NB4 (cell line): ENCODE data around the gene RAB4B.
"Not testable (repeated sequence)": the region's sequence is repeated elsewhere in the genome, so short reads cannot be mapped to it uniquely, and the experiment has no call there.

Experiments
- MYC ChIP-seq: IDR thresholded peaks from 2 replicates; pipeline ENCODE4 v1.6.1; 2011; ENCODE audit warnings: low read depth, low read length
- POLR2A ChIP-seq: IDR thresholded peaks from 2 replicates; pipeline ENCODE4 v1.6.1; 2011; ENCODE audit warnings: mild to moderate bottlenecking; ENCODE audit not compliant: insufficient read length; ENCODE audit errors: extremely low read depth
- TF ChIP-seq, protein P1 (sequence below): IDR thresholded peaks from one replicate; pipeline ENCODE4 v1.5.1; 2012; ENCODE audit warnings: low read depth, low read length
- TF ChIP-seq, protein P2 (sequence below): IDR thresholded peaks from 2 replicates; pipeline ENCODE4 v1.6.1; 2011; ENCODE audit warnings: low read depth, low read length

DNA sequence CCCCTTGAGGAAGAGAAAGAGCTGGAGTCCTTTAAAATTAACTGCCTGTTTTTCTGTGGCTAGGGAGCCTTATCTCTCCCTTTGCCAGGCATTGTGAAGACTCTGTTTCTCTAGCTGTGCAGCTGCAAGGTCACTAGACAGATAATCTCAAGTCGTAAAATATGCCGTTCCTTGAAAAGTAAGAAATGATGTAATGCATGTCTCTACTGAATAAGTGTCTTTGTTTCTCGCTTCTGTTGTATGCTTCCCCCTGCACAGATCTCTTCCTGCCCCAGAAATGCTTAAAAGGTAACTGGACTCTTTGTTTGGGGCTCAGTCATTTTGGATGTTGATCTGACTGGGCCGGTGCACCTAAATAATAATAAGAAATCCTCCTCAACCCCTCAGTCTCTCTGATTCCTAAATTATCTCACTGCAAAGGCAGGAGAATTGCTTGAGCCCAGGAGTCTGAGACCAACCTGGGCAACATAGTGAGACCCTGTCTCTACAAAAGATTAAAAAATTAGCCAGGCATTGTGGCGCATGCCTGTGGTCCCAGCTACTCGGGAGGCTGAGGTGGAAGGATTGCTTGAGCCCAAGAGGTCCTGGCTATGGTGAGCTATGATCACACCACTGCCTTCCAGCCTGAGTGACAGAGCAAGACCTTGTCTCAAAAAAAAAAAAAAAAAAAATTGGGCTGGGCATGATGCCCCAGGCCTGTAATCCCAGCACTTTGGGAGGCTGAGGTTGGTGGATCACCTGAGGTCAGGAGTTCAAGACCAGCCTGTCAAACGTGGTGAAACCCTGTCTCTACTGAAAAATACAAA, 55.9 kb downstream of the RAB4B start:
- TF ChIP-seq, protein P1, sequence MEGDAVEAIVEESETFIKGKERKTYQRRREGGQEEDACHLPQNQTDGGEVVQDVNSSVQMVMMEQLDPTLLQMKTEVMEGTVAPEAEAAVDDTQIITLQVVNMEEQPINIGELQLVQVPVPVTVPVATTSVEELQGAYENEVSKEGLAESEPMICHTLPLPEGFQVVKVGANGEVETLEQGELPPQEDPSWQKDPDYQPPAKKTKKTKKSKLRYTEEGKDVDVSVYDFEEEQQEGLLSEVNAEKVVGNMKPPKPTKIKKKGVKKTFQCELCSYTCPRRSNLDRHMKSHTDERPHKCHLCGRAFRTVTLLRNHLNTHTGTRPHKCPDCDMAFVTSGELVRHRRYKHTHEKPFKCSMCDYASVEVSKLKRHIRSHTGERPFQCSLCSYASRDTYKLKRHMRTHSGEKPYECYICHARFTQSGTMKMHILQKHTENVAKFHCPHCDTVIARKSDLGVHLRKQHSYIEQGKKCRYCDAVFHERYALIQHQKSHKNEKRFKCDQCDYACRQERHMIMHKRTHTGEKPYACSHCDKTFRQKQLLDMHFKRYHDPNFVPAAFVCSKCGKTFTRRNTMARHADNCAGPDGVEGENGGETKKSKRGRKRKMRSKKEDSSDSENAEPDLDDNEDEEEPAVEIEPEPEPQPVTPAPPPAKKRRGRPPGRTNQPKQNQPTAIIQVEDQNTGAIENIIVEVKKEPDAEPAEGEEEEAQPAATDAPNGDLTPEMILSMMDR = not testable (repeated sequence)
- TF ChIP-seq POLR2A, MYC: not testable (repeated sequence)
- TF ChIP-seq, protein P2, sequence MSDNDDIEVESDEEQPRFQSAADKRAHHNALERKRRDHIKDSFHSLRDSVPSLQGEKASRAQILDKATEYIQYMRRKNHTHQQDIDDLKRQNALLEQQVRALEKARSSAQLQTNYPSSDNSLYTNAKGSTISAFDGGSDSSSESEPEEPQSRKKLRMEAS = not testable (repeated sequence)
